C1 segment of cervical spinal cord (tissue), 14 donors: ENCODE results near the gene ENDOV.

Experiments used
- DNase-seq, 14 donors: peaks; one replicate each; lab custom pipeline; 2025; lab: John Stamatoyannopoulos, UW

The ENDOV gene

DNA sequence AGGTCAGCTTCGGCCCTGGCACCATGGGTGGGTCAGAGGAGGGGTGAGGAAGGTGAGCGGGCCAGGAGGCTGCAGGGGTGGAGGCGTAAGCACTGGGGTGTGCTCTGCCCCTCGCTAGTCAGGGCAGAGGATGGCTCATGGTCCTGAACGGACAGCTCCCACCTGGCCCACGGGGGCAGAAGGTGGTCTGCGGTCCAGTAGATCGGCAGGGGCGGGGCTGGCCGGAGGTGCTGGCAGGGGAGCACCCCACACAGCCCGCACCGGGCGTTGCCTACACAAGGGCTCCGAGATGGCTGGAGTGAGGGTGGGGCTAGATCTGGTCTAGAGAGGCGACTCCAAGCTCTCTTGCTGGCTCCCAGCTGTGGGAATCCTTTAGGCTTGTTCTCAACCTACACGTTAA lies 53.3 kb downstream of the ENDOV start:
- DNase-seq, result peak in 1 of 14 donors; percentile 58

DNA sequence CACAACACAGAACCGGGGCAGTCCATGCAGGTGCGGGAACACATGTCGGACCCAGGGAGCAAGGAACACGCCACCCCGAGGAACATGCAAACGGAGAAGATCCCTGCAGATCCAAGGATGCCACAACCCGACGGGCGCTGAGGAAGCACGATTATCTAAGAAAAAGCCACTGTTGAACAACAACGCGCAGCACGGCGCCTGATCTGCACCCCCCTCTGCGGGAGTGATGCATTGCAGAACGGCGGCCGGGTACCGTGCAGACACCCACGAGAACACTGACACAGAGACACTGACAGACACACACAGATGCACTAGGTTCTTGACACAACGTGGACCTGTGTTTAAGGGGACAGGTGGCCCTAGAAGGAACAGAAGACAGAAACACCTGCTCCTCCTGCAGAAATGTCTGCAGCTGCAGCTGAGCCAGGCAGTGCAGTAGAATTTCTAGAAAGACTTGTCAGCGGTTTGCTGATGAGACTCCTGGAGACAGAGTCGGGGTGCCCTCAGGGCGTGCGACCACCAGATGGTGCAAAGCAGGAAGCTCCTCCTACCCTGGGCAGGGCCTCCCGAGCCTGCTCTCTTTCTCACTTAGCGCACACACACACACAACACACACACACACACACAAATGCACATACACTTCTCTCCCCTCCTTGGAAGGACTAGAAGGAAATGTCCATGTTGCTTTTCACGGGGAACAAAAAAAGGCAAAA lies 54.0 kb downstream of the ENDOV start:
- peak in 1 of 14 donors; percentile 72 for DNase-seq

DNA sequence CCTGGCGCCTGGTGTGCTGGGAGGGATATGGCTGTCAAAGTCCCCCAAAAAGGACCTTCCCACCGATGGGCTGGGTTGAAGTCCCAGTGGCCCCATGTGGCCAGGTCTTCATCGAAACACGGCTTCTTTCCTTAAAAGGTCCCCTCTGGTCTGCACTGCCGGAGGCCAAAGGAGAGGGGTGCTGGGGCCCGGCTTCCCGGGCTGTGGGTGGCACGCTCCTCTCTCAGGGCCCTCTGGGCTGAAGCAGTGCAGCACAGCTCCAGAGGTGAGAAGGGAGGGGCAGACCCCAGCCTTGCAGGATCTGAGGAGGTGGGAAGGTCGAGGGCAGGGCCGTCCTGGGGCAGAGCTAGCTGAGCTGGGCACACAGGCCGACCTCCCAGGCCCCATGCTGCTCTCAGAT lies 54.7 kb downstream of the ENDOV start:
- DNase-seq, result no peak

- no peak for DNase-seq
Observed at GRCh38 chr17:80470603-80471002, 55.6 kb downstream of the ENDOV start.

DNA sequence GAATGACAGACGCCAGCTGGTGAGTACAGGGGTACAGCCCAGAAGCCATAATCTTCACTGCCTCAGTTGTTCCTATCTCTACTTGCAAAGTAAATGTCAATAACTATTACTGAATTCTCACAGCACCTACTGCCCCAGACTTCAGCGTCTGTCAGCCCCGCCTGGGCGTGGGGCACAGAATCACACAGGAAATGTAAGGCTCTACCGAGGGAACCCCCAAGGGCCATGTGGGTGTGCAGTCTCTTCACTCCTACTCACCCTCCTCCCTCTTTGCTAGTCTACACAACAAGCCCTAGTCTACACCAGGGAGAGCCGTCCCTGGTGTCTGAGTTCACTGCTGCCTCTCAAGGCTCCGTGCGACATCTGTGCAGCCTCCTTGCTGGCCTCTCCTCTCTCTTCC lies 57.0 kb downstream of the ENDOV start:
- no peak for DNase-seq

GRCh38 chr17:80472996-80473395 lies 58.0 kb downstream of the ENDOV start:
- DNase-seq, result no peak

DNA sequence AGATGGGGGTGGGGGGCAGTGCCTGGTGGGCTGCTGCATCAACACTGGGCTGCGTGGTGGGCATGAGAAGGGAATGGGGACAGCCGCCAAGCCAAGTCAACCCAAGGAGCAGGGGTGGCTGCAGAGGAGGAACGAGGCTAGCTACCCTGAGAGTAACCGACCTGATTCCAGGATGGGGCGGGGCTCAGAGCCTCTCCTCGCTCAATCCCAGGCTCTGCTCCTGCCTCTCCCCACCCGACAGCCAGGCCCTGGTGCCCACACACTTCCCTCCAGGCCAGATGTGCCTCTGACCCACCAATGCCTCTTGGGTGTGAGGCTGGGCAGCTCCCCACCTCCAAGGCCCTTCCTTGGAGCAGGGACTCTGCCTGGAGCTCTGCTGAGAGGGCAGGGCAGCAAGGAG lies 58.7 kb downstream of the ENDOV start:
- peak in 1 of 14 donors; percentile 57 for DNase-seq

- peak in 6 of 14 donors; percentile 8 to 91 (median 33) for DNase-seq
Observed at GRCh38 chr17:80474231-80474960, 59.4 kb downstream of the ENDOV start.

DNA sequence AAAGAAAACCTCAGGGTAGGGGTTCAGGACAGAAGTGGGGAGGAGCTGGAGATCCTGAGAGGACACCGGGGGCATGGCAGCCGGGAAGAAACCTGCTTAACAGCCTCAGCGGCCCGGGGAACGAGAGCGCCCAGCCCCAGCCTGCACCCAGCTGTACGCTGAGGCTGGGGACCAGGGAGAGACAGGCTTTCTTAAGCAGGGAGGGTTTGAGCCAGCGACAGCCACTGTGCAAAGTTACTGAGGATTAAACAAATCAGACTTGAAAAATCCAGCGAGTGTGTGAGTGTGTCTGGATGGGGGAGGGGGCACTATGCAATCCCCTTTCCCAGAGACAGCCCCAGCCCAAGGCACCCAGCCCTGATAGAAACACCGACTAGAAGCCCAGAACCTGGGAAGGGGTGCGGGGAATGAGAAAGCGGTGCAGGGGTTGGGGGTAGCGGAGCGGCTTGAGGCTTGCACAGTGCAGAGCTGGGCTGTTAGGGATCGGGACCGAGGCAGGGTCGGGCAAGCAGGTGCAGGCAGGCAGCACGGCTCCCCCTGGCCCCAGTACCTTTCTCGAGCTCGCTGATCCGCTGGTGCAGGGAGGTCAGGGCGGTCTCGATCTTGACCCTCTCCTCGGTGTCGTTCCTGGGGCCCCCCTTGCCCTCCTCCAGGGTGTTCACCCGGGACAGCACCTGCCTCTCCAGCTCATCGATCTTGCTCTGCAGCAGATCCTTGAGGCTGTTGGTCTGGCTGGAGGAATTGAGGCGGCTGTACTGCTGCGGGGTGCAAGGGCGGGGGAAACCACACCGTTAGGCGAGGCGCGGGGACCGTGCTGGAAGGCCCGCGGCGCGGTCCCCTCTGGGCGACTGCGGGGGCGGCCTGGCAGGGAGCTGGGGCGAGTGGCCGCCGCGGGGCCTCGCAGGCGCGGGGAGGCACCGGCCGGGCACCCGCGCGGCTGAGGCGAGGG lies 60.3 kb downstream of the ENDOV start:
- DNase-seq, result no peak

DNA sequence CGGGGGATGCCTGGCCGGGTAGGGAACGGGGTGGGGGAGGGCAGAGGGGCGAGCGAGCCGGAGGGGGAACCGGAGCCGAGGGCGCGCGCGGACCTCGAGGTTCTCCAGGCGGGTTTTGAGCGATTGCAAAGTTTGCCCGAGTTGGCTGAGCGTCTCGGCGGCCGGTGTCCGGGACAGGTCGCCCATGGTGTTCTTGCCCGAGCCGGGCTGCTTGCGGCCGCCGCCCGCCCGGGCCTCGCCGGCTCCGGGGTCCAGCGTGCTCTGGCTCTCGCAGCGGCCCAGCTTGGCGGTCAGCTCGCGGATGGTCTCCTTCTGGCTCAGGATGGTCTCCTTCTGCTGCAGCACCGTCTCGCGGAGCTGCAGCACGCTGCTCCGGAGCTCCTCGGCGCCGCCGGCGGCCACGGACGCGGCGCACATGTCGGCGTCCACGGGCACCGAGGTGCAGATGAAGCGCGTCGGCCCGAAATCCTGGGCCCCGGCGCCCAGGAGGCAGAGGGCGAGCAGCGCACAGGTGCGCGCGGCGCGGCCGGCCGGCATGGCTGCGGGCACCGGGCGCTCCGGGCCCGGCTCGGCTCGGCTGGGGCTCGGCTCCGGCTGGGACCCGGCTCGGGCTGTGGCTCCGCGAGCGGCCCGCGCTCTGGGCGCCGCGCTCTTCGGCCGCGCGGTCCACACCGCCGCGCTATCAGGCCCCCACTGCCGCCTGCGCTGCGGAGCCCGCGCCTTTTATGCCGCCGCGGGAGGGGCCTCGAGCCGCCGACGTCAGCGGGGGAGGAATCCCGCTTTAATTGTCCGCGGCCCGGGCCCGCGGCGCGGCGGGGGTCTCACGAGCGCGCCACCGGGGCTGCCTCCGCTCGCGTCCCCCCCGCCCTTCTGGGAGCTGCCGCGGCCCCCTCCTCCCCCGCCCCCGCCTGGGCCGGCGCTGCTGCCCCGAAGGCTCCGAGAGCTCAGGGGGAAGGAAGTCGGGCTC lies 61.2 kb downstream of the ENDOV start, which contains the start of gene NPTX1:
Gene NPTX1 (minus strand): TSS at position 698 of the 967 bp plus-strand sequence. CDS start 161 bp downstream, at position 537.
- DNase-seq, result peak in 1 of 14 donors; percentile 64

DNA sequence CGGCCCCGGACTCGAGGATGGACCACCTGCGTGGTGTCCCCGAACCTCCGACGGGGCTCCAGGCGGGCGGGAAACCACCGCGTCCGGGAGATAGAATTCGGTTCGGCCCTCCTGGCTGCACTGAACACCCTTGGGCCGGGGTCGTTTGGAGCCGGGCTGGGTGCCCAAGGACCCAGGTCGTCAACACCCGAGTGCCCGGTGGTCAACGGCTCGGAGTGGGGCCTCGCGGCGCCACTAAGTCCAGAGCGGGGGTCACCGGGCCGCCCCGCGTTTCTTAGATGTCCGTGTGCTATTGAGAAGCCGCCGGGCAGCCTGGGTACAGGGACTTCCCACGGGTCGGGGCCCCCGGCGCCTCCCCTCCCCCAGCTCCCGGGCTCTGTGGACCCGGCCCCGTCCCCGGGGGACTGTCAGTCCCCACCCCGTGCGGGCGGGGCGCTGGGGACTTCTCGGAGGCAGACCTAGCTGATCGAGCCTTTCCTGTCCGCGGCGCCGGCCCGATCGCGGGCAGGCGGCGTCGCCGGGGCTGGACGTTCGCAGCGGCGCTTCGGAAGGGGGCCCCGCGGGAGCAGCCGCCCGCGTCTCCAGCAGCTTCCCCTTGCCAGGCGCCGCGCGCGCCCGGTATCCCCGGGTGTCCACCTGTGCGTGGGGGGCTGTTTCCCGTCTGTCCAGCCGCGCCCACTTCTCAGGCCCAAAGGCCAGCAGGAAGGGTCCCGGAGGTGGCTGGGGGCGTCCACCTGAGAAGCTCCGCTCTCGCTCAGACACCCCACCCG lies 62.1 kb downstream of the ENDOV start:
- no peak for DNase-seq

GRCh38 chr17:80477647-80478478 lies 62.9 kb downstream of the ENDOV start:
- DNase-seq, result peak in 5 of 14 donors; percentile 2 to 41 (median 18)

DNA sequence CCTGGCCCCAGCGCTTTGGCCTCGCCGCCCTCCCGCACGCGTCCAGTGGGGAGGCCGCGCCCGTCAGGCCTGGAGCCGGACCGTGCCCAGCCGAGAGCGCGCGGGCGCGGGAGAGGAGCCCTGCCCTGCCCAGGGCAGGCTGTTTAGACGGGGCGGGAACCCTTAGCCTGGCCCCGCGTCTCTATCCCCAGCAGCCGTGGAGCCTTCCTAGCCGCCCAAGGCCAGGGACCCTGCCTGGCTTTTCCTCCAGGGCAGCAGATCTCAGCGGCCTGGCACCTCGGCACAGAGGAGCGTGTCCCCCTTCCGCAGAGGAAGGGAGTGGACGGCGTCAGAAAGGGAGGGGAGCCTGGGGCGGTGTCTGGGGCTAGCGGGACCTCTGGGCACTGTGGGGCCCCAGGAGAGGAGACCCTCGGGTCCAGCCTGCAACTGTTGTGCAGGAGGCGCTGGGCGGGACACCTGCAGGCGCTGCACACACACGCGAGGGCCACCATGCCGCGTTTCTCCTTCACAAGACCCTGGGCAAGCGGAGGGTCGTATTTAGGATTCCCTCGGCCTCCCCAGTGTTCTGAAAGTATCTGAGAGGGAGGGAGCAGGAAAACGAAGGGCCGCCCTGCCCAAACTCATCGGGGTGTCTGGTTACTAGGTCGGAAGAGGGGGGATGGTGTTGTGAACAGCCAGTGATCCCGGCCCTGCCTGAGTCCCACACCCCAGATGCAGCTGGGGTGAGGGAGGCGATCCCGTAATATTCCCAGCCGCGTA lies 63.7 kb downstream of the ENDOV start:
- no peak for DNase-seq

GRCh38 chr17:80479246-80479566 lies 64.2 kb downstream of the ENDOV start:
- no peak for DNase-seq

DNA sequence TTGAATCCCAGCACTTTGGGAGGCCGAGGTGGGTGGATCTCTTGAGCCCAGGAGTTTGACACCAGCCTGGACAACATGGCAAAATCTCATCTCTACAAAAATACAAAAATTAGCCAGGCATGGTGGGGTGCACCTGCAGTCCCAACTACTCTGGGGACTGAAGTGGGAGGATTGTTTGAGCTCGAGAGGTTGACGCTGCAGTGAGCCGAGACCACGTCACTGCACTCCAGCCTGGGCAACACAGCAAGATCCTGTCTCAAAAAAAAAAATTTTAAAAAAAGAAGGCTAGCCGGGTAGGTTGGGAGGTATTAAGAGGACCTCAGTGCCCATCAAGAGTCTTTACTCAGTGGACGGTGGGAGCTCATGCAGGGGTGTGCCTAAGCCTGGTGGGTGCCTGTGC lies 65.3 kb downstream of the ENDOV start:
- no peak for DNase-seq

DNA sequence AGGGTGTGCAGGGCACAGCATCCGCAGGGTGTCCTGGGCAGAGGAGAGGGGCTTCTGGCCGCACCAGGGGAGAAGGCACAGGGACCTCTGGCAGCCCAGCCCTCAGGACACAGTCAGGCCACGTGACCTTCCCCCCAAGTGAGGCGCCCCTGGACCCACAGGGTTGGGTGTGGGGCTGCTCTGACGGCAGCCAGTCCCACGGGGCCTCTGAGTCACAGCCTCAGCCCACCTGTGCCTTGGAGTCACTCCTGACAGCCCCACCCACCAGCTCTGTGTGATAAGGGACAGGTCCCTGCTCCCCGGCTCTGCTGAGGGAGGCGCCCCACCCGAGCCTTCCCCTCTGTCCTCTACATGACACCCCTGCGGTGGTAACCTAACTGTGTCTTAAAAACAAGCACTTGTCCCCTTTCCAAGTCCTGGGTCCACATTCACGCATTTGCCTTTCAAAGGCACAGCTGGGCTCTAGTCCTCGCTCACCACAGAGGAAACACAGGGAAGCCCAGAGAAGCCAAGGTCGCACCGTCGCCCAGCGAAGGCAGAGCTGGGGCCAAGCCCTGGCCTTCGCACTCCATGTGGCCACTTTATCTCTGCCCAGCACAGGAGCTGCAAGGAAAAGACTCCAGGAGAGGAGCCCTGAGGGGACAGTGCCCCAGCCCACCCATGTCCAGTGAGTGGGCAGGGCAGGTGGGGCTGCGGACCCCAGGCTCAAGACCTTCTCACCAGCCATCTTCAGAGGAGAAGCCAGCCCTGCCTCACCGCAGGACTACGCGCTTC lies 66.5 kb downstream of the ENDOV start:
- DNase-seq, result no peak

GRCh38 chr17:80482058-80482318 lies 67.0 kb downstream of the ENDOV start:
- no peak for DNase-seq
